ENCODE data around the gene SLBP. TPM values are rescaled to one million over a fixed set of nuclear protein-coding genes. Genes with fewer than 3 reads are reported as not detected.

SLBP gene
- total and polyA plus RNA-seq, 10 of the 15 experiments (the other 5 are each of a cell fraction or from before 2014, with no cell fraction given), result 94.4 to 278 (median 158) TPM

- ChIA-PET RAD21 (ENCODE audit: unreplicated experiment) (interaction anchor here (1.1 kb wide), 1 partner anchor 40 kb away, joined by 5 read pairs; no protein-coding TSS in a partner anchor), CTCF (interaction anchor here (1.5 to 15.5 kb wide), 3 partner anchors 9 to 100 kb away, joined by 3 to 317 read pairs (median 6); no protein-coding TSS in a partner anchor), SMC1A (ENCODE audit: uncharacterized antibody, unreplicated experiment) (no interaction called here), POLR2A (no interaction called here)
- no peaks in the 10 kb centered on the region for H3K27me3 ChIP-seq (replicated peaks in 1 of 2; ENCODE audit: control insufficient read depth in 2 of 2, insufficient read depth in 2 of 2, low read length in 1 of 2)
- H3K9me3 ChIP-seq (replicated peaks; ENCODE audit: control insufficient read depth, insufficient read depth, low read length), result peaks cover 11% of the 10 kb centered on the region
- in situ Hi-C loops (cut with MboI) (no loop called here), intact Hi-C loops (cut with micrococcal nuclease; ENCODE audit: unreplicated experiment) (no loop called here)
- no peaks in the 10 kb centered on the region for H4K20me1 ChIP-seq (ENCODE audit: control insufficient read depth, insufficient read depth)
- no peak overlapping the region for H2AFZ ChIP-seq (ENCODE audit: control insufficient read depth, low read depth, low read length)
- no TSS peak for BruUV-seq (replicated peaks)
- peaks cover 38 to 52% of the 10 kb centered on the region in 2 experiments for H3K36me3 ChIP-seq (ENCODE audit: control insufficient read depth in 2 of 2, insufficient read depth in 2 of 2, low read length in 1 of 2)
- no peaks in the 10 kb centered on the region; the same call in 1 of the 2 replicates for H3K4me1 ChIP-seq (ENCODE audit: control insufficient read depth, insufficient read depth, low read length)
- FAIRE-seq, result no peak
- no peak overlapping the region for H3K4me2 ChIP-seq (ENCODE audit: control insufficient read depth, insufficient read depth)
- no peak overlapping the region for H3K27ac ChIP-seq (ENCODE audit: control insufficient read depth, insufficient read depth)
- 97% methylated on average over 10 of the region's 10 CpGs for WGBS (ENCODE audit: insufficient coverage, insufficient replicate concordance, low lambda C conversion rate, missing lambda C conversion rate)
- H3K4me3 ChIP-seq, result no peak overlapping the region
- H3K9ac ChIP-seq (ENCODE audit: control insufficient read depth, insufficient read depth, low read length), result no peak overlapping the region
- no peak for ATAC-seq
- no peak for DNase-seq (ENCODE audit: low read depth, low spot score)
- TF ChIP-seq TCF12 (IDR thresholded peaks at IDR 0.05; ENCODE audit: low read depth, low read length) (no peak), NFIC (IDR thresholded peaks at IDR 0.05; ENCODE audit: low read depth, low read length) (no peak), RCOR1 (conservative IDR thresholded peaks at IDR 0.05; ENCODE audit: low read depth, low read length) (no peak), ASH2L (IDR thresholded peaks at IDR 0.05; ENCODE audit: borderline replicate concordance, low read depth) (no peak), TBL1XR1 (IDR thresholded peaks at IDR 0.05; ENCODE audit: low read depth, low read length) (no peak), NR2C1 (IDR thresholded peaks at IDR 0.05) (no peak), TARDBP (IDR thresholded peaks at IDR 0.05; ENCODE audit: borderline replicate concordance) (no peak), KDM1A (IDR thresholded peaks at IDR 0.05; ENCODE audit: borderline replicate concordance) (no peak), STAT1 (conservative IDR thresholded peaks at IDR 0.05) (no peak)
- H3K79me2 ChIP-seq (ENCODE audit: control insufficient read depth, insufficient read depth, low read length), result peaks cover 11% of the 10 kb centered on the region
Observed at GRCh38 chr4:1732911-1733310, 20.8 kb upstream of the SLBP start.

DNA sequence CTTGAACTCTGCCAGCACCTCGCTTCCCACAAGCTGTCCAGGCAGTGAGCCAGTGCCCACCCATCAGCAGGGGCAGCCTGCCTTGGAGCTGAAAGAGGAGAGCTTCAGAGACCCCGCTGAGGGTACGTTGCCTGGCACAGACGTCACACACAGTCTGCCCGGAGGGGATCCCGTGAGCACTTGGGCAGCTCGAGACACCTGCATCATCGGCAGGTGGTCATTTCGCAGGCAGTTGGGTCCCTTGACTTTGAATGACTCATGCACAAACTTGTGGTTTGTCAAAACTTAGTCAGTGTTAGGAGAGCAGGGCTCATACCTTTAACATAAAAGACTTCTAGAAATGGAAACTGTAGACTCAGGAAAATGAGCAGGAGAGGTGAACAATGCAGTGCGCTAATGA lies 19.1 kb upstream of the SLBP start:
- no peaks in the 10 kb centered on the region for H3K27me3 ChIP-seq (replicated peaks in 1 of 2; ENCODE audit: control insufficient read depth in 2 of 2, insufficient read depth in 2 of 2, low read length in 1 of 2)
- H3K4me1 ChIP-seq (ENCODE audit: control insufficient read depth, insufficient read depth, low read length), result no peaks in the 10 kb centered on the region; the same call in 1 of the 2 replicates
- RAD21 ChIA-PET (ENCODE audit: unreplicated experiment), result interaction anchor here (2.6 kb wide), 1 partner anchor 38 kb away, joined by 19 read pairs; no protein-coding TSS in a partner anchor
- intact Hi-C loops (cut with micrococcal nuclease; ENCODE audit: unreplicated experiment) (no loop called here), in situ Hi-C loops (cut with MboI) (no loop called here)
- 58% methylated on average over 10 of the region's 10 CpGs for WGBS (ENCODE audit: insufficient coverage, insufficient replicate concordance, low lambda C conversion rate, missing lambda C conversion rate)
- ATAC-seq, result no peak
- H3K9me3 ChIP-seq (replicated peaks; ENCODE audit: control insufficient read depth, insufficient read depth, low read length), result no peaks in the 10 kb centered on the region; the same call in 2 of the 3 replicates
- no peak for DNase-seq (ENCODE audit: low read depth, low spot score)
- H3K79me2 ChIP-seq (ENCODE audit: control insufficient read depth, insufficient read depth, low read length), result peaks cover 18% of the 10 kb centered on the region
- FAIRE-seq, result no peak
- CTCF ChIA-PET, result interaction anchor here (1.1 to 15.5 kb wide), 4 partner anchors 9 to 37 kb away, joined by 3 to 317 read pairs (median 6); no protein-coding TSS in a partner anchor
- no TSS peak for BruUV-seq (replicated peaks)
- H3K9ac ChIP-seq (ENCODE audit: control insufficient read depth, insufficient read depth, low read length), result no peak overlapping the region
- POLR2A ChIA-PET, result no interaction called here
- no peaks in the 10 kb centered on the region for H4K20me1 ChIP-seq (ENCODE audit: control insufficient read depth, insufficient read depth)
- H3K27ac ChIP-seq (ENCODE audit: control insufficient read depth, insufficient read depth), result no peak overlapping the region
- SMC1A ChIA-PET (ENCODE audit: uncharacterized antibody, unreplicated experiment), result interaction anchor here (2.0 to 2.6 kb wide), 2 partner anchors 38 to 168 kb away, joined by 5 to 18 read pairs; no protein-coding TSS in a partner anchor
- H3K36me3 ChIP-seq (ENCODE audit: control insufficient read depth in 2 of 2, insufficient read depth in 2 of 2, low read length in 1 of 2), result peaks cover 37 to 53% of the 10 kb centered on the region in 2 experiments; a peak in 3 of 4 replicates
- no peak for TF ChIP-seq ZNF207 (IDR thresholded peaks at IDR 0.05; ENCODE audit: borderline replicate concordance)
- no peak for TF ChIP-seq CREB1 (IDR thresholded peaks at IDR 0.05; ENCODE audit: low read depth)
- no peak for TF ChIP-seq SP1 (IDR thresholded peaks at IDR 0.05; ENCODE audit: low read depth, low read length)
- TF ChIP-seq STAT3 (IDR thresholded peaks at IDR 0.05; ENCODE audit: low read depth, low read length), result no peak
- peak; percentile 13; the same call in 1 of the 2 replicates for TF ChIP-seq TCF12 (IDR thresholded peaks at IDR 0.05; ENCODE audit: low read depth, low read length)
- TF ChIP-seq HCFC1 (IDR thresholded peaks at IDR 0.05; ENCODE audit: low read length), result no peak
- TF ChIP-seq ASH2L (IDR thresholded peaks at IDR 0.05; ENCODE audit: borderline replicate concordance, low read depth), result no peak
- H2AFZ ChIP-seq (ENCODE audit: control insufficient read depth, low read depth, low read length), result no peak overlapping the region
- no peak overlapping the region for H3K4me2 ChIP-seq (ENCODE audit: control insufficient read depth, insufficient read depth)
- H3K4me3 ChIP-seq, result no peak overlapping the region

Data from GM12878 (cell line).